ENCODE results near the gene MBNL1.

The MBNL1 gene

DNA sequence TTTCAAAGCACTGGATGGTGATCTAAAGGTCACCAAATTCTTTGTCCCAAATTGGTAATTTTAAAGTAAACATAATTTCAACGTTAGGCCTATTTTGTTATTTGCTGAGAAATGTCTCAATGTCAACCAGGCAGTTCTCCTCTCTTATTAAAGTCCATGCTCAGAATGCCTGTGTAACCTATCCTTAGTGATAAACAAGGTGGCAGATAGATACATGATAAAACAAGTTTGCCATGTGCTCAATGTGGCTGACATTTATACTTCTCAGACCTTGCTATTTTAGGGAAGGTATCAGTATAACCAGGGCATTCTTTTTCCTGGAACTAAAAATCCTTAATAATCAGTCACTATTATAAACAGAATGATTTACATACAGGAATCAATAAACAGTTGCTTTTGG is 8.5 kb downstream of the MBNL1 start:
- DNase-seq, result no peak

DNA sequence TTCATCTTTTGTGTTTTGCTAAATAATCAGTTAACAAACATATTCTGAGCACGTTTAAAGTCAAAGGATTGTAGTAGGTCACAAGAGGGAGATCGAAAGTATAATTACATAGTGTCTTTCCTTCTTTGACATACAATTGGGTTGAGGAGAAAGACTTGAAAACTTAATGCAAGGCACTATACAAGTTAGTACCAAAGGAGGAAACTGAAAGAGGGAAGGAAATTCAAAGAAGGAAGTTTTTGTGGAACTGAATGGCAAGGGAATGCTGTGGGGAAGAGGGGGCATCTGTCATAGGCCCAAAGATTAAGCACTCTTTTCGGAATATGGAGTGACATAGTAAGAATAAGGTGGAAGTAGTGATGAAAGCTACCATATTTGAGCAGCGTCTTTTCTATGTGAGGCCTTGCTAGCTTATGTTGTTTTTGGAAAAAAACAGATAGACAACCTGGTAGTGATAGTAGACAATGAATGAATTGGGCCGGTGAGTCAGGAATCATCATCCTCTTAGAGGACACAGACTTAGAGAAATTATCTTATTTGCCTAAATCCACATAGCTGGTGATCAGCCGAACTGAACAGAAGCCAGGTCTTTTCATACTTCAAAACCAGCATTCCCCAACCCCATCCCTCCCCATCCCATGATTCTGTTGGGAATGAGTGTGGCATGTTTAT is 10.2 kb downstream of the MBNL1 start:
- DNase-seq, result no peak

DNA sequence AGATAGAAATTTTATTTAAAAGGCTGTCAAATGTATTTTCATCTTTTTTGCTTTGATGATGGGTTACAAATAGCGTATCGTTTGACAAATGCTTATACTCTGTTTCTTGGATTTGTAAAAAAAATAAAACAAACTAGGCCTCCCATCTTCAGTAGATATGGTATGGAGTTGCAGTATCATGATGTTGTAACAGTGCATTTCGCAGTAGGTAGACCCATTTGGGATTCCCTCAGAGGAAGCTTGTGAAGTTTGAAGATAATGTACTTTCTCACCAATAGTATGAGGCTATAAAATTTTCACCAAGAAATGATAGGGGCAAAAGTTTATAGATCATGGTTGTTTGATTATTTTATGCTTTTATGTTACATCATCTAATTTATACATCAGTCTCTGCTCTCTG is 10.8 kb downstream of the MBNL1 start:
- DNase-seq, result no peak

DNA sequence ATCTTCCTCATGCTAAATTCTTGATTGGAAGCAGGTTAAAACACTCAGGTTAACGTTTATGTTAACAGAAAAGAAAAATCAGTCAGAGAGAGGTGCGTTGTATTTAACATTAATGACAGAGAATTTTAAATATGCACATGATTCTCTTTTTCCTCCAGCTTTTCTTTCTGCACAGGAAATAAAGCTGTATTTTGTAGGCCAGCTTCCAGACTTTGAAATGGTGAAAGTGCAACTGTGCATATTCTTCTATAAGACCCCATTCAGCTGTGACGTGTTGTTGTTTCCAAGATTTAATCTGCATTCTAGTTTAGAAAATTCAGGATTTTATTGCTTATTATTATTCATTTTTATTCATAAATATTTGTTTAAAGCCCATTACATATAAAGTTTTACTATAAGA is 11.8 kb downstream of the MBNL1 start:
- DNase-seq, result no peak

DNA sequence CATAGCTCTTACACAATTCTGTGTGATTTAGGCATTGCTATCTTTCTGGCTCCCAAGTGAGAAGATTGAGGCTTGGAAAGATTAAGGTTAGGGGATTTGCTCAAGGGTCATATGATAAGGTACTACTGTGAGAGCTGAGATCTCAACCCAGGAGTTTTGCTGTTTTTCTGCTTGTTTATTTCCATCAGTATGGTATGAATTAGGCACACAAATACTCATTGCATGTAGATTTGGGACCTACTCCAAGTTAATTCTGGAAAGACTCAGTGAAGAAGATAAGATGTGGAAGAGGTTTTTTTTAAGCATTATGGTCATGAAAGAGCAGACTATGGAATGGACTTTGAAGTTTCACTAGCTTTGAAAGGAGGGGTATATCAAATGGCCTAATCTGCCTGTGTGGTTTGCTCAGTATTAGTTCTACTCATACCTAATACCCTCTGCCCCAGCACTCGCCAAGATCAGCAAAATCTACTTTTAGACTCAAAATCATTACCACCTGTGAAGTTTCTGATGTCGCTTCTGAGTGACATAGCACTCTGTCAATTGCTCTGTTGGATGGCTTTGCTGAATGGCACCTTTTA is 12.5 kb downstream of the MBNL1 start:
- DNase-seq, result no peak

DNA sequence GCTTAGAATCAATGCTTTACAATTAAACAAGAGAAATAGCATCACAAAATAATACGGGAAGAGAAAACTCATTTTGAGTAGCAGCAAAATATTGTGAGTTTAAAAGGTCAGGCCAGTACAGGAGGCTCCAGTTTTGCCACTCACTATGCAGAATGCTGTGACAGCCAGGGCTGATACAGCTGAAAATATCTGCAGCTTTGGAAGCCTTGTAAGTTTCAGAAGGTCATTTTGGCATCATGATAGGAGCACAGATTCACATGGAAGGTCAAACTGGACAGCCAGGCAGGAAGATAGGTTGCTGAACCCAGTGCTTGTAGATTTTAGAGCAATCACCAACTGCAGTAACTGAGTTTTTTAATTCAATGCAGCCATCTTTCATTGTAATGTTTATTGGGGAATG is 14.1 kb downstream of the MBNL1 start:
- DNase-seq, result no peak

DNA sequence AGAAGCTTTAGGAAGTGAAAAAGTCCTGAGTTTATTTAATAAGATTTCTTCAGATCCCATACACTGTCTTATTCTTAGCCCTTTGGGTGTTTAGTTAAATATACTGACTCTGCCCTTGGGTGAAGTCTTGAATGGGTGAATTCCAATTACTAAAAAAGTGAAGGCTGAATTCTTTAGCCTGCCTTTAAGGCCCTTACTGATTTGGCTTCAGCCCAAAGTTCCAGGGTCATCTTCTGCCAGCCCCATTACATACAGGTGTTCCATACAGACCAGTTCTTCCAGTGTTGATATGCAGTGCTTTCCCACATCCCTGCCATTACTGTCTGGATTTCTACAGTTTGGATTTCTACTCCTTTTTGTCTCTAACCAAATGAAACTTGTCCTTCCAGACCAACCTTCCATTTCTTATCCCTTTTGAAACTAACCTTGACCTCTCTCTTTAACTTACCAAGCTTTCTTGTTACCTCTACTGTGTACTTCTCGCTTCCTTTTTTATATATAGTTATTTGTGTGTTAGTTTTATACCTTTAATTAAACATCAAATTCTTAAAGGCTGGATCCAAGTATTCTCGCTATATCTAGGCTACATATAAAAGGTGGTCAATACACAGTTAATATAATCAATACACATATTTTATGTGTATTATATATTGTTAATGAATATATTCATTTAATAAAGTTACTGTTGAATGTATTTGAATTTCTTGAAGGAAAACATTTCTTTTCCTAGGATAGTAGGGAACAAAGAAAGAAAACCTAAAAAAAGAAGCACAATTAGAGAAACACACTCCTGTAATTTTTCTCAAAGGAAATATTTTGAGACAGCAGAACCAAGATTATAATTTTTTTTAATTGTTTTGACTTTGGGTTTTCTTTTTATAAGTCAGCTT is 15.0 kb downstream of the MBNL1 start:
- no peak for DNase-seq

DNA sequence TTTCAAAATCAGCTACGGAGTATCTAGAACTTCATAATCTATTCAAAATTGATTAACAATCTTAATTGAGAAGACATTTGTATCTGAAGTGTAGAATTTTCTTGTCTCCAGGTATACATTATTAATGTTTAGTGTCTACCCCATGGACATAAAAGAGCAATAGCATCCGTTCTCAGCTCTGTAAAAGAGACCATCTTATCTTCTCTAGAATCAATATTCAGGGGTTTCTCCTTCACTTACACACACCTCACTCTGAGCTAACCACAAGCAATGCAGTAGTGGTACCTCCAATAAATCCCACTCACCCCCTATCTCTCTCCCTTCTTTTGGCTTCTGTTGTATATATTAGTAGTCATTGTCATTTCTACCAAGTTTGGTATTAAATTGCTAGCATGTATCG is 16.2 kb downstream of the MBNL1 start:
- DNase-seq, result no peak

DNA sequence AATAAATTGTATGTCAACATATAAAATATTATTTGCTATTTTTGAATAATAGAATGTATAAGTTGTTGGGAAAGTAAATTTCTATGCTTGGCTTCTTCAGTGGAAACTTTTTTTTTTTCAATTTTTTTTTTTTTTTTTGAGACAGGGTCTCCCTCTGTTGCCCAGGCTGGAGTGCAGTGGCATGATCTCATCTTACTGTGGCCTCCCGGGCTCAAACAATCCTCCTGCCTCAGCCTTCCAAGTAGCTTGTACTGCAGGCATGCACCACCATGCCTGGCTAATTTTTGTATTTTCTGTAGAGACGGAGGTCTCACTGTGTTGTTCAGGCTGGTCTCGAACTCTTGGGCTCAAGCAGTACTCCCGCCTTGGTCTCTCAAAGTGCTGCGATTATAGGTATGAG is 16.8 kb downstream of the MBNL1 start:
- no peak for DNase-seq

DNA sequence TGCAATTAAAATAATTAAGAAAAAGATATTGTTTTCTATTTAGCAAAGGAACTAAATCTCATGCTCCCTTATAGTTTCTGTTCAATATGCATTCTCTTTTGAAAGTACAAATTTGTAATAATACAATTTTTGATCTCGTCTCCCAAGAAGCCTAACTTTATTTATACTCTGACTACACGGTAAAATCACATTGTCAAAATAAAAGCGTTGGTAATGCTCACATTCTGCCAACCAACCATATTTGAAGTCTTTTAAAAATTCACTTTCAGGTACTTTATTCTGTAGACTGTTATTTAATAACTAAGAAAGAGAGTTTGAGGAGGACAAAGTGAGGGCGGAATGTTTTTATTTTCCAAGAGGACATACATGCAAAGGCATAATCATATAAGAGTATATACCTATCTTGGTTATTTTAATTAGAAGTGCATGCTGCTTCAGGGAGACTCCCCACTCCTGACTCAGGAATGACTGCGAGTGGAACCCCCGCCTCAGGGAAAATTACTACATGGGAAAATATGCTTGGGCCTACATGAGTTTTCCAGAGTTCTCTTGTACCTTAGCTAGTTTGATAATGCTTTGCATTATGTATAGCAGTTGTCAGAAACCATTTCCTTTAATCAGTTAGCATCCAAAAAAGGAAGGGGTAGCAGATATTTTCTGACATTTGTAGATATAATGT is 19.3 kb downstream of the MBNL1 start:
- no peak for DNase-seq

DNA sequence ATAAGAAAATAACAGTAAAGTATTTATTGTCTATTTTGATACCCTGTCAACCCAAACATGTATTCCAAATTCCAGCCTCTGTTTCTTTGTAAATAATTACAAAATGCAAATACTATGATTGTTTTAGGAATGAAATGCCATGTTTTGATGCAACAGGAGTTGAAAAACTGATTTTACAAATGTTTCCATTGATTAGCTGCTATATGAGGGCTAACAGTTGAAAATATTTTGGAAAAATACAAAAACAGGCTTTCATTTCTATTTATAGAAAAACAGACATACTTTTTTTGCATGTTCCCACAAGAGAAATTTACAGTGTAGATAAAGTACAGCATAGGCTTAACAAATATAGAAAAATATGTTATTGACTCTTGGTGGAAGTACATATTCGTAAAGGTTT is 20.0 kb downstream of the MBNL1 start:
- no peak for DNase-seq

DNA sequence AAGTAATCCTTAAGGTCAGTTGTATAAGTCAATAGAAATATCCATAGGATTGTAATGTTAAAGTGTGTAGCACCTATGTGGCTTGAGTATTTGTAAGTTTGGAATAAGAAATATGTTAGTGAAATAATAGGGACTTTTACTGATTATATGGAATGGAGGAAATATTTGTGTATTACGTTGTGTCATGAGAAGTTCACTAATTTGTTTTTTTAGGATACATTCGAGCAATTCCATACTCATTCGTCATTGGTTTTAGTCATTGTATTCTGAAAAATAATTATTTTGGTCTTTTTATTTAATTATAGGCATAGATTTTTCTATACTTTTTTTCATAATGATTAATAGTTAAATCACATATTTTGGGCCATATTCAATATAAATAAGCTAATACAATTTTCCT is 21.0 kb downstream of the MBNL1 start:
- DNase-seq, result no peak

DNA sequence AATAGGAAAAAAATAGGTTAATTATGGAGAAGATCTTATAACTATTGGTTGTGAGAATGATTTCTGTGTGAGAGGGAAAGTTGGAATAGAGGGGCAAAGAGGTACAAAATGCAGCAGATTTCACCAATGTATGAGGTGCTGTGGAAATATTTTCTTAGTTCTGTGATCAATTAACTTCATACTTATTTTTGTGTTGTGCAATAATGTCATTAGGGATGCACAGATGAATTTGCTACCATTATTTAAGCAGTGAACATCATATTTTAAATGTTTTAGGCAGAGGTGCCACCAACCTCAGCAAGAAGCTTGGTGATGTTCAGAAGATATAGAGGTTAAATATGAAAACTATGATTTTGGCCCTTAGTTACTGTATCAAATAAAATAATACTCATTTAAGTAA is 21.6 kb downstream of the MBNL1 start:
- no peak for DNase-seq

DNA sequence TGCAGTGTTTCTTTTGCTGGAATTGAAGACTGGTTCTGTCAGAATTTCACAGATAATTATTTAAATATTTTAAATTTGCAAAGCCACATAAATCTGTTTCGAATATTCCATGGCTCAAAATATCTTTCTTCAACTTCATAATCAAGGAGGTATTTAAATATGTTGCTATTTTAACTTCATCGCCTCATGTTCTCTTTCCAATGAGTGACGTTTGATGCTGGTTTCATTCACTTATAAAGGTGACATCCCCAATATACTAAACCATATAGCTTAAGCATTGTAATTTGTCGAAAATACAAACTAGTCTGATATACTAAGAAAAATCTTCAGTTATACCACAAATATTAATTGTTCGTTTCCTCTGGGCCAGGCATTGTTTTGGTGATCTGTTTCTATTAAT is 22.5 kb downstream of the MBNL1 start:
- DNase-seq, result no peak

DNA sequence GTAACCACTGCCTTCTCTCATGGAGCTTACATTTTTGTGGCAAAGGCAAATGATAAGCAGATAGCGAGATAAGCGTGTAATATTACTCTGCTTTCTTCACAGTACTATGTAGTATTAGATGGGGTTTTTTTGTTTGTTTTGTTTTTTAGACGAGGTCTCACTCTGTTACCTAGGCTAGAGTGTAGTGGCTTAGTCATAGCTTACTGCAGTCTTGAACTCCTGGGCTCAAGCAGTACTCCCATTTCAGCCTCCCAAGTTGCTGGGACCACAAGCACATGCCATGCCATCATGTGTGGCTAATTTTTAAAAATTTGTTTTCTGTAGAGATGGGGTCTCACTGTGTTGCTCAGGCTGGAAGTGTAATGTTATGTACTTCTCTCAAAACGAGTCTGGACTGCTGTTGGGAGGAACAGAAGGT is 22.9 kb downstream of the MBNL1 start:
- no peak for DNase-seq

DNA sequence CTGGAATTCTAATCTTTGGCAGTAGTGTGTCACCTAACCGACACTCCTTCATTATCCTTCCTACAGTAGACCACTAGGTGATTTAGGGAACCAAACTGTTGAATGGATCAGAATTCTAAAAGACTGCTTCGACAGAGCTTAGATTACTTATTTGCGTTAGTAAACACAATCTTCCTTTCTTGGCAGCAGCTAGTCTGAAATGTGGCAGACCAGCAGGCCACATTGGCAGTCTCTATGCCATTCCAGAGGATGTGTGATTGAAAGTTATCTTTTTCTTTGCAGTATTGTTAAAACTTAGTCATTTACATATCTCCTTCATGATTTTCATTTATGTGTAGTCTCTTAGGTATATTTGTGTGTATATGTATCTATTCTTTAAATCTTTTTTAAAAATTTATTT is 23.6 kb downstream of the MBNL1 start:
- no peak for DNase-seq

DNA sequence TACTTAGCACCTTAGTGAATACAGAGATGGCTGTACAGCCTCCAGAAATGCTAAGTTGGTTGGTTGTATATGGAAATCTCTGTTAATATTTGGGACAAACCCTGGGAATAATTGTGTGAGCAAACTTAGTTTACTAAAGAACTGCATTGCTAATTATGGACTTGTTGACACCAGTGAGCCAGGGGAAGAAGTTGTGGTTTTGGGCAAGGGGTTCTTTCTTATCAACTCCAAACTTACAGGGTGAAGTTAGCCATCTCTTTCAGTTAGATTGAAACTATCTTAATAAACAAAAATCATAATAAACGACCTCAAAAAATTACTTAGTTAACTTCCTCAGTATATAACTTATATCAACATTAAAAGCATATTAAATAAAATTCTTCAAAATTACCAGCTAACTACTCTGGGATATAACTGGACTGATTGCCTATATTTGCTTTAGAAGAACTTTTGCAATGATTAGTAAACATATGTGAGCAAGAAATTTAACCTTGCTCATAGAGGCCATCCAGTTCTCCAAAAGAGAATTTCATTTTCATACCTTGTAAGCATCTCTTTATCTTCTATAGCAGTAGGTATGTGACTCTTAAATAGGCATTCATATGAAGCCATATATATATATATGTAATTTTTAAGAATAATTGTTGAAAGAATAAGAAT is 24.7 kb downstream of the MBNL1 start:
- no peak for DNase-seq

DNA sequence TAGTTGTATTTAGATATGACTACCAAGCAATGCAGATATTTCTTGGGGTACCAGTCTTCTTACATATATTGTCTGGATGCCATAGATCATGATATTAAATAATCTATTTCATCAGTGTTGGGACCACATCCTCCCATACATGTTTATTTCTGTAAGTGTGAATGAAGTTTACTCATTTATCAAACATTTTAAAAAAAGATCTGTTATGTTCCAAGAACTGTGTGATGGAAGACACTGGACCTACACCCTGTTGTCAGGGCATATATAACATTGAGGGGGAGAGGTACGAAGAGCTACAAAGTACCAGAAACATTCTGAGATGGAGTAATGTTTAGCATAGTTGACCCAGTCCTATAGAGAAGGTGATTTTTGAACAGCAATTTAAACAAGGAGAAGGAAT is 26.6 kb downstream of the MBNL1 start:
- no peak for DNase-seq

DNA sequence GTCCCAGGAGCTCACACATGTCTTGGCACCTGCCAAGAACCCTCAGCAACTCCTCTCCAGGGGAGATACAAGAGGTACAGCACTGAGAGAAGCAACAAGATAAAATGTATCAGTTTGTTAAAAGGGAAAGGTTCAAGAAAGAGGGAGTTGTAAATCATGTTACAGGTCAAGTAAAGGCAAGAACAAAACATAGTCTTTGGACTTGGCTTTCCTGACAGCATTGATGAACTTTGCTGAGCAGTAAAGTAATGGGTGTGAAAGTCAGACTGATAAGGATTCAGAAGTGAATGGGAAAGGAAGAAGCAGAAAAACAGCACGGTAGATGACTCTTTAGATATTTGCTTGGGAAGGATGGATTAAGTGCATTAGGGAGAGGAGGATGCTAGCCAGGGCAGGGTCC is 27.1 kb downstream of the MBNL1 start:
- DNase-seq, result no peak

DNA sequence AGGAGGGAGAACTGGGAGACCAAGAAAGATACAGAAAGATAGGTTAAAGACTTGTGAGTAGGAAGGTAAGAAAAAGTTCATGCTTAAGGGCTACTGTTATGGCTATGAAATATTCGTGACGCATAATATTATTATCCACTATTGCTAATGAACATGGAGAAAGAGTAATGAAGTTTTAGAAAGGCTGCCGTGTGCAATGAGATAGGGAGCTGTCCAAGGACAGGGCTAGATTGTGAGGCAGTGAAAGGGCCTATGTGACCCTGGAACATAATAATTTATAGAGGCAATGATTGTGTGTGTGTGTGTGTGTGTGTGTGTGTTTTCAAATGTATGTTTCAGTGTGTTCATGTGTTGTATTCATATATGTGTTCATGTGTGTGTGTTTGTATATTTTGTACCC is 27.7 kb downstream of the MBNL1 start:
- DNase-seq, result no peak

DNA sequence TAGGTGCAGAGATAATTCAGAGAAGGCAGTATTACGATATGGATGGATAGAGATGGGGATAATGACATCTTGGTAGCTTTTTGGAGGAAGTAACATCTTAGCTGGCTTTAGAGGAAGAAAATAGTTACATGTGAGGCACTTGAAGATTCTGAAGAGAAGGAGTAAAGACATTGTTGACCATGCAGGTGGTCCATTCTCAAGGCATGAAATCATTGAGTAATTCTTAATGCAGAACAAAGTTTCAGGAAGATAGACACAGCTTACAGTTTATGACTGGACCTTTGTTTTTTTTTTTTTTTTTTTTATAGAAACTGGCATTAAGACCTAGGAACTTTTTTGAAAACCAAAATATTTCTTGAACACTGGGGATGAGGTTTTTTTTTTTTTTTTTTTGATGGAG is 28.2 kb downstream of the MBNL1 start:
- no peak for DNase-seq

DNA sequence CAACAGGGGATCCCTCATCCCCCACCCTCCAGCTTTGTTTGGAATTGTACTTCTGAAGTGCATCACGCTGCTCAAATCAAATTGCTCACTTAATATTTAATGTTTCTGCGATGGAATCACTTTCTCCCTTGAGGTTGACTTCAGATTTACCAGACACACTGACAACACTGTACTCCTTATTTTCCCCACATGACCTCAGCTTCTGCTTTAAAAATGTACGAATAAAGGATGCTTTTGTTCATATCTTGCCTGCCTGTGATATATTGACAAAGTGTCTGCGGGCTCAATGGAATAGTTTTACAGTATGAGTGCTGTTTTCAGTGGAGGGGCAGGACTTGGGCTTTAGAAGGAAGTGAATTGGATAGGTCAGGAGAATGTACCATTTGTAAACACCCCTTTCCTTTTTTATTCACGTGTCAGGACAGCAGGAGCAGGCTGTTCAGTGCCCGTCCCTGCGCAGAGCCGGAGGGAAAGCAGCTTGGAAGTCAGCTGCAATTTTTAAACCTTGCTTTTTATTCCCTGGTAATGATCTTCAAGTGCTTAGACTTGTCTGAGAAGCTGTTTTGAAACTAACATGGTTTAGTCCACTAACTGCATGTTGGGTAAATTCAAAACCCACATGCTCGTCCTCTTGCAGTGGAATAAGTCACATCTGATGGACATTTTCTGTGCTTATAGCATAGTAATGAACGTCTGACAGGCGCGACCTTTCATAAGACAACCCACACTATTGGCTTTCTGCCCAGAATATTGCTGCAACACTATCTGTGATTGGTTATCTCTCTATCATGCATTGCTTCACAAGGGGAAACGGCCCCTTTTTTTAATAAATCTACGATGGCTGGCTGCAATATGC is 29.9 kb downstream of the MBNL1 start:
- no peak for DNase-seq
